Upper lobe of left lung (tissue), 4 donors: Measurements from ENCODE around the gene APP.

Experiments
- CTCF ChIP-seq, 6 experiments: fragments of 450-650 bp in 4 of 6; fragments of 200-600 bp in 2 of 6; sonication (generic) in 2 of 6; IDR thresholded peaks; one replicate each; pipeline ENCODE4 v1.5.1; 2016 to 2019; ENCODE audit warnings: antibody characterized with exemption in 6 of 6
- EP300 ChIP-seq, 4 donors: sonication (generic); formaldehyde crosslinking; IDR thresholded peaks; one replicate each; pipeline ENCODE4 v1.5.1; 2017; ENCODE audit warnings: antibody characterized with exemption in 4 of 4, control low read depth in 2 of 4
- POLR2A ChIP-seq, 4 donors: fragments of 450-650 bp; IDR thresholded peaks; one replicate each; pipeline ENCODE4 v1.5.1; 2016 to 2017; ENCODE audit warnings: antibody characterized with exemption in 4 of 4, mild to moderate bottlenecking in 2 of 4

GRCh38 chr21:25963181-25963580 is 207.4 kb downstream of the APP start:
- TF ChIP-seq CTCF (IDR thresholded peaks at IDR 0.05) (no peak), POLR2A (IDR thresholded peaks at IDR 0.05) (no peak), EP300 (IDR thresholded peaks at IDR 0.05) (peak in 2 of 4 donors; percentile 31 to 66)
